Spleen (tissue), 11 donors: Measurements from ENCODE around the gene POLN. TPM values are rescaled to one million over a fixed set of nuclear protein-coding genes. Genes with fewer than 3 reads are reported as not detected.

Experiments
- DNase-seq: peaks from one replicate; pipeline ENCODE4 v3.0.0-alpha.2; 2020
- H3K27ac ChIP-seq, 8 donors: fragments of 200-600 bp; sonication (generic) in 7 of 8; 1 replicate in 4 of 8; 2 replicates in 4 of 8; pipeline versions ENCODE4 v1.5.0 to v1.8.0; 2016 to 2021; ENCODE audit warnings: inconsistent platforms in 4 of 8, mild to moderate bottlenecking in 4 of 8, moderate library complexity in 1 of 8
- H3K27me3 ChIP-seq, 7 donors: fragments of 200-600 bp; sonication (generic) in 6 of 7; replicated peaks in 1 of 7; 1 replicate in 4 of 7; 2 replicates in 3 of 7; pipeline versions ENCODE4 v1.5.0 to v1.8.0; 2016 to 2021; ENCODE audit warnings: inconsistent platforms in 3 of 7, mild to moderate bottlenecking in 1 of 7
- H3K36me3 ChIP-seq, 6 donors: fragments of 200-600 bp; sonication (generic) in 5 of 6; 1 replicate in 4 of 6; 2 replicates in 2 of 6; pipeline versions ENCODE4 v1.5.0 to v1.8.0; 2016 to 2021; ENCODE audit warnings: inconsistent platforms in 2 of 6
- H3K4me1 ChIP-seq, 6 donors: fragments of 200-600 bp; sonication (generic) in 5 of 6; 1 replicate in 3 of 6; 2 replicates in 3 of 6; pipeline versions ENCODE4 v1.5.0 to v1.8.0; 2016 to 2021; ENCODE audit warnings: inconsistent platforms in 3 of 6
- H3K4me3 ChIP-seq, 8 donors: fragments of 200-600 bp; sonication (generic) in 7 of 8; 1 replicate in 4 of 8; 2 replicates in 4 of 8; pipeline versions ENCODE4 v1.5.0 to v1.8.0; 2016 to 2021; ENCODE audit warnings: inconsistent platforms in 4 of 8, mild to moderate bottlenecking in 4 of 8, moderate library complexity in 2 of 8
- H3K9me3 ChIP-seq, 8 donors: fragments of 200-600 bp; sonication (generic) in 7 of 8; 1 replicate in 4 of 8; 2 replicates in 4 of 8; pipeline versions ENCODE4 v1.5.0 to v1.8.0; 2016 to 2021; ENCODE audit warnings: inconsistent platforms in 4 of 8
- CTCF ChIP-seq, 11 experiments: fragments of 200-600 bp in 7 of 11; fragments of 450-650 bp in 4 of 11; sonication (generic) in 4 of 11; IDR thresholded peaks in 8 of 11; conservative IDR thresholded peaks in 3 of 11; 1 replicate in 7 of 11; 2 replicates in 4 of 11; pipeline versions ENCODE4 v1.4.0 to v1.8.0; 2016 to 2021; ENCODE audit warnings: antibody characterized with exemption in 11 of 11, inconsistent platforms in 4 of 11, mild to moderate bottlenecking in 1 of 11
- POLR2A ChIP-seq, 3 donors: fragments of 450-650 bp; IDR thresholded peaks; one replicate each; pipeline ENCODE4 v1.5.1; 2017; ENCODE audit warnings: antibody characterized with exemption in 3 of 3, mild to moderate bottlenecking in 1 of 3
- POLR2AphosphoS5 ChIP-seq, 3 donors: sonication (generic); formaldehyde crosslinking; IDR thresholded peaks; one replicate each; pipeline ENCODE4 v1.5.1; 2017; ENCODE audit warnings: antibody characterized with exemption in 3 of 3
- WGBS, 5 donors: extraction: QIAGEN DNeasy Blood & Tissue Kit in 3 of 5; methylation state at CpG; one replicate each; pipeline versions ENCODE4 v1.1.5 to v1.1.7; 2013 to 2018; 5-methylcytosine and 5-hydroxymethylcytosine counted together
- intact Hi-C: fragments of 100-400 bp; cut with DNase I; formaldehyde crosslinking; loops from one replicate; pipeline ENCODE4 v1.15.0; 2023; ENCODE audit warnings: low total_unique reads
- polyA plus RNA-seq, 3 donors: library from polyadenylated mRNA; stranded (reverse); fragments of 200-250 nt; gene quantifications; one replicate each; pipeline ENCODE4 v1.2.1, GENCODE V29; 2013
- total RNA-seq, 7 donors: library from RNA; depleted of rRNA in 3 of 7; stranded (reverse); fragments of >200 nt in 3 of 7; fragmentation: NEBNext Ultra II Directional in 4 of 7; extraction: Animal tissue kit (Norgen Biotek cat#: 25700) in 4 of 7; gene quantifications; one replicate each; pipeline versions ENCODE4 v1.1.0 to v1.2.1, GENCODE V29; 2016 to 2021
- donor health status: healthy with polysubstance abuse.
- donor health status: DM: no; HTN: no; CAD: no; lungs with moderate emphysema.
- donor health status: DM: no; HTN: no; CAD: no.
- donor health status: Bipolar disorder and iron deficiency.
- donor health status: healthy.
- donor health status: DM: no; HTN: no; CAD: no.
- donor health status: DM: yes; HTN: yes; CAD: no.

The POLN gene
- total and polyA plus RNA-seq, 10 donors, result 1.2 to 3.5 (median 2.5) TPM

DNA sequence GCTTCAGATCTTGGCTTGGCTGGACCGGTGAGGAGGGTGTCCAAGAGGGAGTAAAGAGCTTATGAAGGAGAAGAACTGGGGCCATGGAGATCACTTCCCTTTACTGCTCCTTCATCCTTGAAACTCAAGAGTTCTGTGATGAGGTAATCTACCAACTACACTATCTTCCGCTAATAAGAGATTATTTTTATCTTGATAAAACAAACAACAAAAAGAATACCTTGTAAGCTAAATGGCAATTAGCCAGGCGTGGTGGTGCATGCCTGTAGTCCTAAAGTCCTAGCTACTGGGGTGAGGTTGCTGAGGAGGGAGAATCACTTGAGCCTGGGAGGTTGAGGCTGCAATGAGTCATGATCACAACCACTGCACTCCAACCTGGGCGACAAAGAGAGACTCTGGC lies 47.4 kb downstream of the POLN start:
- TF ChIP-seq POLR2A (IDR thresholded peaks at IDR 0.05), result no peak
- no peak for TF ChIP-seq POLR2AphosphoS5 (IDR thresholded peaks at IDR 0.05)
- no peak for TF ChIP-seq CTCF (IDR thresholded peaks at IDR 0.05 in 8 of 11, conservative IDR thresholded peaks at IDR 0.05 in 3 of 11)
- Histone ChIP-seq H3K27me3 (no peaks in the 10 kb centered on the region), H3K9me3 (no peaks in the 10 kb centered on the region), H3K4me3 (no peak overlapping the region), H3K36me3 (peaks cover 0 to 19% (median 3%) of the 10 kb centered on the region in 6 donors), H3K4me1 (no peaks in the 10 kb centered on the region), H3K27ac (no peak overlapping the region)
- intact Hi-C loops, result no loop called here
- no peak for DNase-seq
- WGBS, 5 donors, result 76 to 86% (median 80%) methylated on average over 4 of the region's 4 CpGs

DNA sequence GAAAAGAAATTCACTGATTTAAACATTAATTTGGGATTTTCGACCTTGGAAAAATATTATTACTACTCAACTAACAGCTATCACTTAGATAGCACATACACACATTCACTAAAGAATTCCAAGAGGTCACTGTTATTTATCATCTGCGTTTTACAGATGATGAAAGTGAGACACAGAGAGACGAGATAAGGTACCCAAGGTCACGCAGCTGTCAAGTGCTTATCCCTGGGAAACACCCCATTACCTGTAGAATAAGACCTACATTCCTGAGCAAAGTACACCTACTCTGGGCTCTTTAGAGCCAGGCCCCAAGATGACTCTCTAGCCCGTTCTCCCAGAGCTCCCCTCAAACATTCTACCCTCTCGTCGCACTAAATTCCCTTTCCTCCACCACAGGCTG lies 48.6 kb downstream of the POLN start:
- DNase-seq, result no peak
- no peaks in the 10 kb centered on the region for H3K27me3 ChIP-seq
- peaks cover 0 to 9% (median 0%) of the 10 kb centered on the region in 8 donors for H3K9me3 ChIP-seq
- H3K36me3 ChIP-seq, result peaks cover 0 to 16% (median 2%) of the 10 kb centered on the region in 6 donors
- WGBS, 5 donors, result 88 to 93% (median 91%) methylated on average over 7 of the region's 7 CpGs
- H3K4me3 ChIP-seq, result no peak overlapping the region
- no peaks in the 10 kb centered on the region for H3K4me1 ChIP-seq
- intact Hi-C loops, result no loop called here
- TF ChIP-seq POLR2AphosphoS5 (IDR thresholded peaks at IDR 0.05) (no peak), CTCF (IDR thresholded peaks at IDR 0.05 in 8 of 11, conservative IDR thresholded peaks at IDR 0.05 in 3 of 11) (no peak), POLR2A (IDR thresholded peaks at IDR 0.05) (no peak)
- no peak overlapping the region for H3K27ac ChIP-seq

GRCh38 chr4:2186865-2187172 lies 55.1 kb downstream of the POLN start:
- Histone ChIP-seq H3K36me3 (no peaks in the 10 kb centered on the region), H3K27ac (no peak overlapping the region), H3K9me3 (peaks cover 0 to 44% (median 29%) of the 10 kb centered on the region in 8 donors), H3K4me3 (no peak overlapping the region), H3K4me1 (no peaks in the 10 kb centered on the region), H3K27me3 (no peaks in the 10 kb centered on the region)
- intact Hi-C loops, result no loop called here
- TF ChIP-seq CTCF (IDR thresholded peaks at IDR 0.05 in 8 of 11, conservative IDR thresholded peaks at IDR 0.05 in 3 of 11), result no peak
- no peak for TF ChIP-seq POLR2A (IDR thresholded peaks at IDR 0.05)
- TF ChIP-seq POLR2AphosphoS5 (IDR thresholded peaks at IDR 0.05), result no peak
- DNase-seq, result no peak

DNA sequence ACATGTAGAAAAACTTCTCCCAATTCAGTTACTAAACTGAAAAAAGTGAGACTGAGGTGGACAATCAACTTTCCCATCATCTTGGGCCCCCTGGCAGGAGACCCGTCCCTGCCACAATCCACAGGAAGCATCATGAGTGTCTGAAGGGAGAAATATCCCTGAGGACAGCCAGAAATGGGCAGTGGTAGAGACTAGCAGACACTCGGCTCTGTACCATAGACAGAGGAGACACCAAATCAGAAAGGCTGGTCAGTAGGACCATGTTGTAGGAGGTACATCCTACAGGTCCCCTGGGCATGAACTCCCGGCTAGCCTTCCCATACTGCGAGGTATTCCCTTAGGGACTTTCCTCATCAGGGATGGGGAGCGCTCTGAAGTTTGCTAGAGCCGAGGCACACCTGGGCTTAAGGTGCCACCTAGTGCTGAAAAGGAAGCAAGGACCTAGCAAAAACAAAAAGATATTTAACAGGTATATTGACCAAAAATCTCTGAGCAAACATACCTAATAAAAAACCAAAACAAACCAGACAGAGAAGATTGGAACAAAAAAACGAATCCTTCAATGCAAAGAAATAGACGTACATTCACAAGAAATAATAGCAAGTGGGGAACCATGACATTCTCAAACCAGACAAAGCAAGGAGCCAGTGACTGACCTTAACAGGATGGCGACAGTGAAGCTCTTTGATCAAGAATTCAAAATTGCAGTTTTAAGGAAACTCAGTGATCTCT lies 55.6 kb downstream of the POLN start:
- H3K36me3 ChIP-seq, result no peaks in the 10 kb centered on the region
- peaks cover 0 to 44% (median 29%) of the 10 kb centered on the region in 8 donors for H3K9me3 ChIP-seq
- no peak for TF ChIP-seq CTCF (IDR thresholded peaks at IDR 0.05 in 8 of 11, conservative IDR thresholded peaks at IDR 0.05 in 3 of 11)
- no peak for TF ChIP-seq POLR2A (IDR thresholded peaks at IDR 0.05)
- TF ChIP-seq POLR2AphosphoS5 (IDR thresholded peaks at IDR 0.05), result no peak
- H3K27me3 ChIP-seq, result no peaks in the 10 kb centered on the region
- H3K27ac ChIP-seq, result no peak overlapping the region
- DNase-seq, result no peak
- WGBS, 5 donors, result 56 to 76% (median 64%) methylated on average over 9 of the region's 9 CpGs
- intact Hi-C loops, result no loop called here
- H3K4me1 ChIP-seq, result no peaks in the 10 kb centered on the region
- no peak overlapping the region for H3K4me3 ChIP-seq
